ENCODE results near the gene TTC1. TPM values are rescaled to one million over a fixed set of nuclear protein-coding genes. Genes with fewer than 3 reads are reported as not detected.

Gene TTC1
- 64.4 to 72.2 TPM (median 66.1 TPM) in 5 replicates for total RNA-seq (2022; extraction: Qiagen RNA extraction; ENCODE audit: low read depth)

GRCh38 chr5:160008877-160009590 is at the start of gene TTC1:
Gene TTC1, plus strand, starts transcription at chr5:160009139. Its CDS starts 1,390 bp downstream, at chr5:160010529.

Other genes with a start within 250 kb of the TTC1 start
- gene ADRA1B, start 92.7 kb upstream of the TTC1 start, total RNA-seq (2022; extraction: Qiagen RNA extraction; ENCODE audit: low read depth), result 13.8 to 16.9 TPM (median 15.9 TPM) in 5 replicates
- 8.3 to 11.3 TPM (median 10.5 TPM) in 5 replicates for gene PWWP2A, start 110.3 kb downstream of the TTC1 start, total RNA-seq (2022; extraction: Qiagen RNA extraction; ENCODE audit: low read depth)
- gene FABP6, start 220.4 kb downstream of the TTC1 start, total RNA-seq (2022; extraction: Qiagen RNA extraction; ENCODE audit: low read depth), result 0.49 to 1.5 TPM (median 0.81 TPM) in 5 replicates